Activated T-helper 1 cell treated with anti-CD3 and anti-CD28 coated beads, Interleukin-12 subunit alpha, Interleukin-12 subunit beta, Interleukin-2, Interleukin-4 antibody, amounts not matched to agents 30 ng/mL and 10 ng/mL and 1 ng/mL, durations not matched to agents 14 hours and 24 hours and 36 hours (primary cell): Measurements from ENCODE around the gene OSER1. TPM values are rescaled to one million over a fixed set of nuclear protein-coding genes. Genes with fewer than 3 reads are reported as not detected.
"Not testable (repeated sequence)": the region's sequence is repeated elsewhere in the genome, so short reads cannot be mapped to it uniquely, and the experiment has no call there.

ENCODE experiments used
- DNase-seq: peaks from one replicate; pipeline ENCODE4 v3.0.0; 2021; ENCODE audit warnings: low spot score
- H3K27ac Mint-ChIP-seq: one replicate; pipeline ENCODE4 v1.8.0; 2021; ENCODE audit warnings: mild to moderate bottlenecking, mixed read lengths
- H3K27me3 Mint-ChIP-seq: one replicate; pipeline ENCODE4 v1.8.0; 2022; ENCODE audit warnings: mild to moderate bottlenecking, moderate library complexity, mixed read lengths; ENCODE audit not compliant: insufficient read depth
- H3K36me3 Mint-ChIP-seq: one replicate; pipeline ENCODE4 v1.8.0; 2021; ENCODE audit warnings: low read depth, mixed read lengths
- H3K4me1 Mint-ChIP-seq: one replicate; pipeline ENCODE4 v1.8.0; 2021; ENCODE audit warnings: low read depth, mixed read lengths
- H3K4me3 Mint-ChIP-seq: one replicate; pipeline ENCODE4 v1.8.0; 2021; ENCODE audit warnings: mild to moderate bottlenecking, moderate library complexity, mixed read lengths
- H3K9me3 Mint-ChIP-seq: one replicate; pipeline ENCODE4 v1.8.0; 2021; ENCODE audit warnings: mixed read lengths
- intact Hi-C: fragments of 100-400 bp; cut with micrococcal nuclease; formaldehyde crosslinking; loops from one replicate; pipeline ENCODE4 v1.15.1; 2024
- total RNA-seq: library from RNA; stranded (reverse); gene quantifications from 2 replicates; pipeline ENCODE4 v1.2.3, GENCODE V29; 2022

Gene OSER1
- total RNA-seq, 1 donor from 2014 or later = 23.4 TPM

DNA sequence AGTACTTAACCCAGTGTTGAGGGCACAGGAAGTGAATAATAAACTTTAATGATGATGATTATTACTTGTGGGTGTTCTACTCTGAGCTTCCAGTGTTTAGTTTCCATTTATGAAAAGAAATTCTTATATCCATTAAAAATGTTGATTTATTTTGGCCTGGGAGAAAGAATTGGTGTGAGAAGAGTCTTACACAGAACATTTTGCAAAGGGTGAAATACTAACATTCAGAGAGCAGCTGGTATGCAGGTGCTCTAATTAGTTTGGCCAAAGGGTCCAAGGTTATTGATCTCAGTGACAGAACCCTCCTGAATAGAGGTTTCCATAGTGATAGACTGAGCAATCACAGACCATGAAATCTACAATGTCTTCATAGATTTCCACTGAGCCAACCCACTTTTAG is 4.4 kb downstream of the OSER1 start:
- Mint-ChIP-seq H3K4me3 (no peak overlapping the region), H3K36me3 (peaks cover 35% of the 10 kb centered on the region), H3K27me3 (no peaks in the 10 kb centered on the region), H3K27ac (no peak overlapping the region), H3K9me3 (no peaks in the 10 kb centered on the region), H3K4me1 (peaks cover 46% of the 10 kb centered on the region)
- no peak for DNase-seq
- intact Hi-C loops = no loop called here

DNA sequence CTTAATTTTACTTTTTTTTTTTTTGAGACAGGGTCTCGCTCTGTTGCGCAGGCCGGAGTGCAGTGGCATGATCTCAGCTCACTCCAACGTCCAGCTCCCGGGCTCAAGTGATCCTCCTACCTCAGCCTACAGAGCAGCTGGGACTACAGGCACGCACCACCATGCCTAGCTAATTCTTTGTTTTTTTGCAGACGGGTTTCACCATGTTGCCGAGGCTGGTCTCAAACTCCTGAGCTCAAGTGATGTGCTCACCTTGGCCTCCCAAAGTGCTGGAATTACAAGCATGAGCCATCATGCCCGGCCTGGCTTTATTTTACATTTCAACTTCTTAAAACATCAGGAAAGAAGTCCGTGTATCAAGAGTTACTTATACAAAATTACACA is 5.7 kb downstream of the OSER1 start:
- H3K4me1 Mint-ChIP-seq = peaks cover 41% of the 10 kb centered on the region
- peaks cover 43% of the 10 kb centered on the region for H3K36me3 Mint-ChIP-seq
- no peak overlapping the region for H3K27ac Mint-ChIP-seq
- no peak overlapping the region for H3K4me3 Mint-ChIP-seq
- no peaks in the 10 kb centered on the region for H3K27me3 Mint-ChIP-seq
- DNase-seq = no peak
- intact Hi-C loops = no loop called here
- H3K9me3 Mint-ChIP-seq = no peaks in the 10 kb centered on the region

DNA sequence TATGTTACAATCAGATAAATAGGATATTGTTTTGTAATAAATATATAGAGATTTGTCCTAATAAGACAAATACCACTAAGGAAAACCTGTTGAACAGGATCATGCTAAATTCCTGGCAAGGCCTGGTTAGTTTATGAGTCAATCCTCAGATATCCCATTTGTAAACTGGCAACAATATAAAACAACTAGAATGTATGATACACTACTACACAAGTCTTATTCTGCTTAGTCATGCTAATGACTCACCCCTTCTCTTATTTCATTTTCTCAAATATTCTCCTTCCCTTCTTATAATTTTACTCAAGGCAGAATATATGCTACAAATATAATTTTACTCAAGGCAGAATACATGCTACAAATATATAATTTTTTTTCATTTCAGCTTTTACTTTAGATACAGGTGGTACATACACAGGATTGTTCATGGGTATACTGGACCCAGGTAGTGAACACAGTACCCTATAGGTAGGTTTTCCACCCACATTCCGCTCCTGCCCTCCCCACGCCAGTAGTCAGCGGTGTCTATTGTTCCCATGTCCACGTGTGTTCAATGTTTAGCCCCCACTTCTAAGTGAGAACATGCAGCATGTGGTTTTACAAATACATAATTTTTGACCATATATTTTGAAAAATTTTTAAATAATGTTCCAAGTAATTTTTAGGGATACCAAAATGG is 6.3 kb downstream of the OSER1 start:
- peaks cover 41% of the 10 kb centered on the region for H3K4me1 Mint-ChIP-seq
- no peak overlapping the region for H3K27ac Mint-ChIP-seq
- no peak for DNase-seq
- H3K4me3 Mint-ChIP-seq = no peak overlapping the region
- intact Hi-C loops = no loop called here
- H3K36me3 Mint-ChIP-seq = peaks cover 46% of the 10 kb centered on the region
- no peaks in the 10 kb centered on the region for H3K27me3 Mint-ChIP-seq
- no peaks in the 10 kb centered on the region for H3K9me3 Mint-ChIP-seq

DNA sequence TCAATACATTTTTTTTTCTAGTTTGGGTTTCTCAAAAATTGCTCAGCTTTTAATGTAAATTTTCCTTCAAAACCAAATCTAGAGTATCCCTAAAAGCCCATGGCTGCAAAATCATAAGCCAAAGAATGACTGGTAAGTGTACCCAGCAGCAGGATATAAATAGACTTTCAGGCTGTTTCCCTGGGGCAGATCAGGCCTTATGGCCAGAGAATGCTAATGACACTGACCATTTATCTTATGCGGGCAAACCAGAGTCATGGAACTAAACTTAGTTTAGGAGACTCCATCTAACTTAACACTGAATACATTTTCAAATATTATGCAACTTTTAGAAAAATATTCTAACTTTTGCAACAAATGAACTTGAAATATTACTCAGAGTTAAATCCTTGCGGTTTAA is 7.4 kb downstream of the OSER1 start:
- H3K27me3 Mint-ChIP-seq = no peaks in the 10 kb centered on the region
- H3K4me3 Mint-ChIP-seq = no peak overlapping the region
- H3K9me3 Mint-ChIP-seq = no peaks in the 10 kb centered on the region
- DNase-seq = no peak
- intact Hi-C loops = no loop called here
- peaks cover 49% of the 10 kb centered on the region for H3K36me3 Mint-ChIP-seq
- peaks cover 38% of the 10 kb centered on the region for H3K4me1 Mint-ChIP-seq
- H3K27ac Mint-ChIP-seq = no peak overlapping the region

DNA sequence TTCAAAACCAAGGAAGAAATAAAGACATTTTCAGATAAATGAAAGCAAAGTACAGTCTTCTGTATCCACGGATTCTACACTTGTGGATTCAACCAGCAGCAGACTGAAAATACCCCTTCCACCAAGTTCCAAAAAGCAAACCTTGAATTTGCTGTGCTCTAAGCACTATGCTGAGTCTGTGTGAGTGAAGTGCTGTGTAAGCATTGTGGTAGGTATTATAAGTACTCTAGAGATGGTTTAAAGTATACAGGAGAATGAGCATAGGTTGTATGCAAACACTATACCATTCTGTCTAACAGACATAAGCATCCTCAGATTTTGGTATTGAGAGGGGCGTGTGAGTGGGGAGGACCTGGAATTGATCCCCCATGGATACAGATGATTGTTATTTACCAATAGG is 9.6 kb downstream of the OSER1 start:
- Mint-ChIP-seq H3K36me3 (peaks cover 61% of the 10 kb centered on the region), H3K27me3 (no peaks in the 10 kb centered on the region), H3K4me1 (peaks cover 24% of the 10 kb centered on the region), H3K4me3 (no peak overlapping the region), H3K9me3 (no peaks in the 10 kb centered on the region), H3K27ac (no peak overlapping the region)
- DNase-seq = no peak
- intact Hi-C loops = no loop called here

DNA sequence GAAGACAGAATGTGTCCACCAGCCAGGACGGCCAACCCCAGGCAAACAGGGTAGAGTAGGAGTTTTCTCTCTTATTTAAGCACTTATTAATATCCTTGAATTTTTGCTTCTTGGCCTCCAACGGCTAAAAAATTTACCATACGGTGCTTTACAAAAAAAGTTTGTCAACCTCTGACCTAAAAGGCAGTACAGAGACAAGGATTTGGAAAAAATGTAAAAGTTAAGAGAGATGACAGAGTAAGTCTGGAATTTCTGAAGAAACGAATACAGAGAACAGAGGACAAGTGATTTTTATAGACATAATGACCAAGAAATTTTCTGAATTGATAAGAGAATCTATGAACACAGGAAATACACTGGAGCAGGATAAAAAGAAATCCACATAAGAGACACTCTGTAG is 10.2 kb downstream of the OSER1 start:
- no peak for DNase-seq
- Mint-ChIP-seq H3K27ac (no peak overlapping the region), H3K36me3 (peaks cover 63% of the 10 kb centered on the region), H3K4me3 (no peak overlapping the region), H3K9me3 (no peaks in the 10 kb centered on the region), H3K4me1 (peaks cover 23% of the 10 kb centered on the region), H3K27me3 (no peaks in the 10 kb centered on the region)
- intact Hi-C loops = no loop called here

DNA sequence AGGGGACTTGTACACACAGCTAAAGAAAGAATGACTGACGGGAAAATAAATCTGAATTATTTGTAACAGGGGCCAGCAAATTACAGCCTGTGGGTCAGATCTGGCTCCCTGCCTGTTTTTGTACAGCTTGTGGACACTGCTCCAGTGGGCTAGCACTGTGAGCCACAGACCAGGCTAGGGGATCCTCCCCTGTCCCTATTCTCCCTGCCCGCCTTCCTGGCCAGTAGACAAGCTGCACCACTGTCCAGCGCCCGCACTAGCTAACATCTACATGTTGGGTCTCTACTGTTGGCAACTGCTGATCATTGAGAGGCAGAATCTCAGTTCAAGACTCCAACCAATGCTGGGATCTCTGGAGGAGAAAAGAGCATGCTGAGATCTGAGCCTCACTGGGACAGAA is 10.7 kb downstream of the OSER1 start:
- H3K4me1 Mint-ChIP-seq = peaks cover 23% of the 10 kb centered on the region
- H3K36me3 Mint-ChIP-seq = peaks cover 61% of the 10 kb centered on the region

DNA sequence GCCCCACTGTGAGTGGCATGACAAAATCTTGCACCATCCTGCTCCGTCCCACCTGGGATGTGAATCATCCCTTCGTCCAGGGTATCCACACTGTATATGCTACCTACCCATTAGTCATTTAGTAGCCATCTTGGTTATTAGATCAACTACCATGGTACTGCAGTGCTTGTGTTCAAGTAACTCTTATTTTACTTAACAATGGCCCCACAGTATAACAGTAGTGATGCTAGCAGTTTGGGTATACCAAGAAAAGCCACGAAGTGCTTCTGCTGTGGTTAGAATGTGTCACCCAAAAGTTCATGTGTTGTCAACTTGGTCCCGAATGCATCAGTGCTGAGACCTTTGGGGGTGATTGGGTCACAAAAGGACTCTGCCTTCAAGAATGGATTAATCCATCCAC is 11.7 kb downstream of the OSER1 start:
- peaks cover 17% of the 10 kb centered on the region for H3K4me1 Mint-ChIP-seq
- H3K27ac Mint-ChIP-seq = peak overlapping the region; percentile 91
- H3K27me3 Mint-ChIP-seq = no peaks in the 10 kb centered on the region
- H3K4me3 Mint-ChIP-seq = peak overlapping the region; percentile 75
- H3K9me3 Mint-ChIP-seq = no peaks in the 10 kb centered on the region
- peaks cover 59% of the 10 kb centered on the region for H3K36me3 Mint-ChIP-seq
- DNase-seq = peak; percentile 56
- intact Hi-C loops = loop anchor here (1.0 to 5.0 kb wide), 3 partner anchors 10 to 607 kb away; partner anchors contain the start of gene IFT52

More for the DNA sequence above, 10.7 kb downstream of the OSER1 start:
- intact Hi-C loops = loop anchor here (1.0 to 5.0 kb wide), 3 partner anchors 9 to 608 kb away; partner anchors contain the start of gene IFT52
- H3K27me3 Mint-ChIP-seq = no peaks in the 10 kb centered on the region
- no peaks in the 10 kb centered on the region for H3K9me3 Mint-ChIP-seq
- no peak overlapping the region for H3K4me3 Mint-ChIP-seq
- no peak for DNase-seq
- peak overlapping the region; percentile 44 for H3K27ac Mint-ChIP-seq

DNA sequence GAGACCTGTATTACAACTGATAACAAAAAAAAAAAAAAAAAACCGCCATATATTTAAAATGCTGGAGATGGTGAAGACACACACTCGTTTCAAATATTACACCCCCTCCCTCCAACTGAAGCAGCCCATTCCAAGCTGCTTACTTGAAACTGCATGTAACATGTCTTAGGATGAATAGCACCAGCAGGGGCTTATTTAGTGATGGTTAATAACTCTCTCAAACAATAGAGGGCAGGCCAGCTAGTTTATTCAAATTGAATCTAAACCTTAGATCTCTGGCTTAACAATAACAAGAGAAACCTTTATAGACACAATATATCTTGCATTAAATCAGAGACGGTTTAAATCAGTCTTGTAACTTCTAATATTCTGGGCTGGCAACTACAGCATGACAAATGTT is 14.3 kb downstream of the OSER1 start:
- no peak for DNase-seq
- Mint-ChIP-seq H3K9me3 (no peaks in the 10 kb centered on the region), H3K36me3 (peaks cover 50% of the 10 kb centered on the region)

DNA sequence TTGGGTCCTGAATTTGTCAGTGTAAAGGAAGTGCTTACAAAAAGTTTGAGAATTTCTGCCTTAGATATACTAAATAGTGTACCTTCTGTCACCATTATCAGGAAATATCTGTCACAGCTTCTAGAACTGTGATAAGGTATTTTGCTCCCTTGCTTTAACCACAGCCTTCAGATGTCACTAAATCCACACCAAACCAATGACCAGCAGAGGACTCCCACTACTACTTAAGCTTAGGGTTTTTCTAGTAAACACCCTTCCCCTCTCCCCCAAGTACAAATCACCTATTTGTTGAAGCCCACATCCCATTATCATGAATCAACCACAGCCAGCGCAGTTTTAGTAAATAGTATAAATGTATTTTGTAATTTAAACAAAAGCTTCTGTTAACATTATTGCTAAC is 15.0 kb downstream of the OSER1 start:
- Mint-ChIP-seq H3K9me3 (no peaks in the 10 kb centered on the region), H3K4me3 (no peak overlapping the region), H3K4me1 (peaks cover 17% of the 10 kb centered on the region), H3K27me3 (no peaks in the 10 kb centered on the region), H3K27ac (no peak overlapping the region), H3K36me3 (peaks cover 43% of the 10 kb centered on the region)
- intact Hi-C loops = loop anchor here (5.0 kb wide), 1 partner anchor 603 kb away; the partner anchor contains the start of gene IFT52
- DNase-seq = no peak

More for the DNA sequence above, 14.3 kb downstream of the OSER1 start:
- no peaks in the 10 kb centered on the region for H3K27me3 Mint-ChIP-seq
- intact Hi-C loops = loop anchor here (5.0 kb wide), 1 partner anchor 604 kb away; the partner anchor contains the start of gene IFT52
- peaks cover 17% of the 10 kb centered on the region for H3K4me1 Mint-ChIP-seq
- H3K4me3 Mint-ChIP-seq = no peak overlapping the region
- no peak overlapping the region for H3K27ac Mint-ChIP-seq

DNA sequence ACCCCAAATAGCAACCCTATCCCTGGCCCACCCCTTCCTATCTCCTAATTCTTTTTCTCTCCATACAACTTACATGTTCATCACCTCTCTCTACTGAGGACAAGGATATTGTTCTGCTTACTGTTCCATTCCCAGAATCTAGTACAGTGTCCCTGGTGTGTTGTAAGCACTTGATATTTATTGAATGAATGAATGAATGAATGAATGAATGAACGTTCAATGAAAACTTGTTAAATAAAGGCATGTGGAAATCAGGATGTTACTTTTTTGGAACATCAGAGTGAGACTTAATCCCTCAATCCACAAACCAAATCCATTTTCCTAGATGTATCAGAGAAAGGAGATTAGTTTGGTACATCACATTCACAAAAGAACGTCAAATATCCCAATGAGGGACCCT is 16.8 kb downstream of the OSER1 start:
- Mint-ChIP-seq H3K27ac (no peak overlapping the region), H3K4me3 (no peak overlapping the region), H3K36me3 (peaks cover 26% of the 10 kb centered on the region), H3K27me3 (peaks cover 8% of the 10 kb centered on the region), H3K4me1 (peaks cover 3% of the 10 kb centered on the region), H3K9me3 (no peaks in the 10 kb centered on the region)
- no peak for DNase-seq
- intact Hi-C loops = no loop called here

DNA sequence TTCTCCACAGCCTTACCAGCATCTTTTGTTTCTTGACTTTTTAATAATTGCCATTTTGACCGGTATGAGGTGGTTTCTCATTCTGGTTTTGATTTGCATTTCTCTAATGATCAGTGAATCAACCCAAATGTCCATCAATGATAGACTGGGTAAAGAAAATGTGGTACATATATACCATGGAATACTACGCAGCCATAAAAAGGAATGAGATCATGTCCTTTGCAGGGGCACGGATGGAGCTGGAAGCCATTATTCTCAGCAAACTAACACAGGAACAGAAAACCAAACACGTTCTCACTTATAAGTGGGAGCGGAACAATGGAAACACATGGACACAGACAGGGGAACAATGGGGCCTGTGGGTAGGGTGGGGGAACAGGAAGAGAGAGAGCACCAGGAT is 18.9 kb downstream of the OSER1 start:
- intact Hi-C loops, H3K27ac Mint-ChIP-seq, H3K9me3 Mint-ChIP-seq, H3K36me3 Mint-ChIP-seq, H3K4me3 Mint-ChIP-seq, DNase-seq, H3K4me1 Mint-ChIP-seq: not testable (repeated sequence)
- peaks cover 23% of the 10 kb centered on the region for H3K27me3 Mint-ChIP-seq

DNA sequence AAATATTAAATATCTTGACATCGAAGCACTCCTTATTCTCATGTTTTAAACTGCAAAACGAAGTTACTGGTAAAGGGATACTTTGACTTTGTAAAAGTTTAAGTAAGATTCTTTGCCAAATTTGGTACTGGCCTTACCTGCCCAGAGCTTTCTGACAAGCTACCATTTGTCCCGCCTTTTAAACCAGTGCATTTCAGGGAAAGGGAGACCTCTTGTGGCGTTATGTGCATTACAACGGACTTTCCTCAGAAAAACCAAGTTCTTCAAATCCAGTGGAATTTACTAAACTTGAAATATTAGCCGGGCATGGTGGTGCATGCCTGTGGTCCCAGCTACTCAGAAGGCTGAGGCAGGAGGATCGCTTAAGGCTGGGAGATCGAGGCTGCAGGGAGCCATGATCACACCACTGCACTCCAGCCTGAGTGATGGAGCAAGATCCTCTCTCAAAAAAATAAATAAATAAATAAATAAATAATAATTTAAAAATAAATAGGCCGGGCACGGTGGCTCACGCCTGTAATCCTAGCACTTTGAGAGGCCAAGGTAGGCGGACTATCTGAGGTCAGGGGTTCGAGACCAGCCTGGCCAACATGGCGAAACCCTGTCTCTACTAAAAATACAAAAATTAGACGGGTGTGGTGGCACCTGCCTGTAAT is 20.2 kb downstream of the OSER1 start:
- DNase-seq = peak; percentile 32
- intact Hi-C loops = loop anchor here (1.0 kb wide), 2 partner anchors 74 to 741 kb away; no protein-coding TSS in a partner anchor
- H3K9me3 Mint-ChIP-seq, H3K4me3 Mint-ChIP-seq, H3K4me1 Mint-ChIP-seq, H3K36me3 Mint-ChIP-seq, H3K27ac Mint-ChIP-seq: not testable (repeated sequence)
- H3K27me3 Mint-ChIP-seq = peaks cover 34% of the 10 kb centered on the region
